ENCODE data around the gene FBXL3. TPM values are rescaled to one million over a fixed set of nuclear protein-coding genes. Genes with fewer than 3 reads are reported as not detected.

The FBXL3 gene
- polyA plus RNA-seq, 1 donor from 2014 or later = 44.1 TPM

GRCh38 chr13:77031656-77032243 is 4.8 kb upstream of the FBXL3 start:
- Histone ChIP-seq H2AFZ (ENCODE audit: low read depth, low read length) (no peak overlapping the region), H3K9me2 (ENCODE audit: insufficient read depth, low read length) (no peaks in the 10 kb centered on the region), H3K4me2 (ENCODE audit: low read length) (no peak overlapping the region), H3K36me3 (ENCODE audit: insufficient read depth, low read length) (no peaks in the 10 kb centered on the region), H3K9ac (ENCODE audit: low read length) (no peak overlapping the region), H3K79me2 (replicated peaks; ENCODE audit: insufficient read depth, low read length) (no peaks in the 10 kb centered on the region), H3K27ac (ENCODE audit: low read length) (no peak overlapping the region), H3K4me3 (ENCODE audit: low read length) (no peak overlapping the region), H3F3A (ENCODE audit: insufficient read depth, low read length, poor library complexity, severe bottlenecking) (no peaks in the 10 kb centered on the region), H4K20me1 (ENCODE audit: insufficient read depth) (no peaks in the 10 kb centered on the region), H3K9me3 (ENCODE audit: low read length) (no peaks in the 10 kb centered on the region), H3K27me3 (ENCODE audit: insufficient read depth, low read depth, low read length) (no peaks in the 10 kb centered on the region)
- TF ChIP-seq REST (IDR thresholded peaks at IDR 0.05; ENCODE audit: borderline replicate concordance) (no peak), TAF1 (IDR thresholded peaks at IDR 0.05; ENCODE audit: low read depth) (no peak)

GRCh38 chr13:77029436-77029835 is 2.5 kb upstream of the FBXL3 start:
- TF ChIP-seq MXI1 (conservative IDR thresholded peaks at IDR 0.05; ENCODE audit: poor library complexity, severe bottlenecking) (no peak), REST (IDR thresholded peaks at IDR 0.05; ENCODE audit: borderline replicate concordance) (no peak), POLR2AphosphoS5 (IDR thresholded peaks at IDR 0.05) (no peak), RAD21 (conservative IDR thresholded peaks at IDR 0.05) (no peak), CTCF (IDR thresholded peaks at IDR 0.05; ENCODE audit: poor library complexity, severe bottlenecking) (no peak), TAF1 (IDR thresholded peaks at IDR 0.05; ENCODE audit: low read depth) (no peak), EP300 (conservative IDR thresholded peaks at IDR 0.05; ENCODE audit: poor library complexity, severe bottlenecking) (no peak), EZH2 (IDR thresholded peaks at IDR 0.05; ENCODE audit: borderline replicate concordance, insufficient read depth, low read length, poor library complexity, severe bottlenecking) (no peak)
- Histone ChIP-seq H3K4me3 (ENCODE audit: low read length) (no peak overlapping the region), H3K36me3 (ENCODE audit: insufficient read depth, low read length) (no peaks in the 10 kb centered on the region), H3K27ac (ENCODE audit: low read length) (no peak overlapping the region), H4K20me1 (ENCODE audit: insufficient read depth) (peaks cover 11% of the 10 kb centered on the region), H3F3A (ENCODE audit: insufficient read depth, low read length, poor library complexity, severe bottlenecking) (no peaks in the 10 kb centered on the region), H3K27me3 (ENCODE audit: insufficient read depth, low read depth, low read length) (no peaks in the 10 kb centered on the region), H2AFZ (ENCODE audit: low read depth, low read length) (no peak overlapping the region), H3K9me3 (ENCODE audit: low read length) (no peaks in the 10 kb centered on the region), H3K4me2 (ENCODE audit: low read length) (no peak overlapping the region), H3K79me2 (replicated peaks; ENCODE audit: insufficient read depth, low read length) (peaks cover 20% of the 10 kb centered on the region), H3K9me2 (ENCODE audit: insufficient read depth, low read length) (no peaks in the 10 kb centered on the region), H3K9ac (ENCODE audit: low read length) (no peak overlapping the region)

Data from neural cell (in vitro differentiated cells).